Measurements from ENCODE around the gene CD2AP. TPM values are rescaled to one million over a fixed set of nuclear protein-coding genes. Genes with fewer than 3 reads are reported as not detected.

CD2AP gene
- total and polyA plus RNA-seq, 2 donors (not counting 1 experiment from before 2014, with no cell fraction given), result 4.7 to 43.3 TPM

GRCh38 chr6:47476781-47477496 is 650 bp upstream of the CD2AP start:
- Histone ChIP-seq H3K9me3 (ENCODE audit: control extremely low read depth in 1 of 3, control insufficient read depth in 2 of 3, insufficient read depth in 1 of 3, low read length in 2 of 3) (no peaks in the 10 kb centered on the region), H3K36me3 (replicated peaks in 1 of 2; ENCODE audit: control extremely low read depth in 1 of 2, control insufficient read depth in 1 of 2, extremely low read depth in 1 of 2, insufficient read depth in 2 of 2, low read length in 1 of 2) (no peaks in the 10 kb centered on the region), H4K20me1 (ENCODE audit: control insufficient read depth, insufficient read depth, low read length, poor library complexity, severe bottlenecking) (peaks cover 15% of the 10 kb centered on the region), H3K79me2 (ENCODE audit: control insufficient read depth, insufficient read depth, low read length) (peaks cover 34% of the 10 kb centered on the region), H2AFZ (ENCODE audit: insufficient read depth, low read depth, low read length, poor library complexity, severe bottlenecking) (peak overlapping the region; percentile 87), H3K9ac (ENCODE audit: low read length) (peak overlapping the region; percentile 97), H3K4me1 (ENCODE audit: control insufficient read depth in 2 of 2, insufficient read depth in 2 of 2, low read length in 2 of 2) (peaks cover 18 to 21% of the 10 kb centered on the region in 2 donors), H3K4me2 (replicated peaks; ENCODE audit: low read depth, low read length, poor library complexity, severe bottlenecking) (peak overlapping the region; percentile 77), H3K27me3 (replicated peaks in 1 of 4; ENCODE audit: control extremely low read depth in 1 of 4, control insufficient read depth in 3 of 4, insufficient read depth in 4 of 4, low read length in 3 of 4) (no peaks in the 10 kb centered on the region), H3K27ac (ENCODE audit: low read length in 2 of 2) (peak overlapping the region; percentile 94 to 97), H3K4me3 (ENCODE audit: control extremely low read depth in 1 of 5, extremely low read depth in 1 of 5, insufficient read depth in 1 of 5, low read depth in 2 of 5, low read length in 4 of 5) (peak overlapping the region; percentile 74 to 92 (median 91))
- ATAC-seq (ENCODE audit: low read depth) (no peak), DNase-seq (peak; percentile 17)
- intact Hi-C loops (cut with micrococcal nuclease), result loop anchor here (1.0 to 2.0 kb wide), 2 partner anchors 16 to 36 kb away; no protein-coding TSS in a partner anchor
- Mint-ChIP-seq H3K27ac (peak overlapping the region; percentile 93), H3K4me1 (peaks cover 35% of the 10 kb centered on the region), H3K4me3 (peak overlapping the region; percentile 93), H3K9me3 (ENCODE audit: insufficient read depth) (no peaks in the 10 kb centered on the region), H3K27me3 (no peaks in the 10 kb centered on the region)
- CTCF ChIA-PET, result interaction anchor here (0.8 to 4.1 kb wide), 6 partner anchors 16 to 304 kb away, joined by 3 to 28 read pairs (median 4); no protein-coding TSS in a partner anchor
- 0% methylated on average over 16 of the region's 21 CpGs for WGBS (ENCODE audit: insufficient coverage)
- POLR2A ChIA-PET, result interaction anchor here (0.6 to 1.5 kb wide), 5 partner anchors 12 to 1987 kb away, joined by 3 to 19 read pairs (median 3); no protein-coding TSS in a partner anchor
- TF ChIP-seq CTCF (IDR thresholded peaks at IDR 0.05) (no peak), EZH2 (IDR thresholded peaks at IDR 0.05; ENCODE audit: borderline replicate concordance, insufficient read depth, low read depth, low read length, poor library complexity, severe bottlenecking) (no peak)

Data from B cell (primary cell).